ENCODE measurements around the gene TMEM255B.

GRCh38 chr13:113809934-113810333 is 50.9 kb downstream of the TMEM255B start:
- no peak for TF ChIP-seq CTCF (IDR thresholded peaks at IDR 0.05)
- no peak for TF ChIP-seq EP300 (IDR thresholded peaks at IDR 0.05)
